C4-2B (cell line): Measurements from ENCODE around the gene SNPH.

Experiments used
- ZFX ChIP-seq: fragments of 450-650 bp; IDR thresholded peaks from 2 replicates; pipeline ENCODE4 v1.6.1; 2017
- TF ChIP-seq, protein P1 (sequence below): fragments of 450-650 bp; conservative IDR thresholded peaks from 2 replicates; pipeline ENCODE4 v1.5.1; 2017; ENCODE audit warnings: mild to moderate bottlenecking

GRCh38 chr20:1324598-1325172, 58.6 kb downstream of the SNPH start:
- TF ChIP-seq, protein P1, sequence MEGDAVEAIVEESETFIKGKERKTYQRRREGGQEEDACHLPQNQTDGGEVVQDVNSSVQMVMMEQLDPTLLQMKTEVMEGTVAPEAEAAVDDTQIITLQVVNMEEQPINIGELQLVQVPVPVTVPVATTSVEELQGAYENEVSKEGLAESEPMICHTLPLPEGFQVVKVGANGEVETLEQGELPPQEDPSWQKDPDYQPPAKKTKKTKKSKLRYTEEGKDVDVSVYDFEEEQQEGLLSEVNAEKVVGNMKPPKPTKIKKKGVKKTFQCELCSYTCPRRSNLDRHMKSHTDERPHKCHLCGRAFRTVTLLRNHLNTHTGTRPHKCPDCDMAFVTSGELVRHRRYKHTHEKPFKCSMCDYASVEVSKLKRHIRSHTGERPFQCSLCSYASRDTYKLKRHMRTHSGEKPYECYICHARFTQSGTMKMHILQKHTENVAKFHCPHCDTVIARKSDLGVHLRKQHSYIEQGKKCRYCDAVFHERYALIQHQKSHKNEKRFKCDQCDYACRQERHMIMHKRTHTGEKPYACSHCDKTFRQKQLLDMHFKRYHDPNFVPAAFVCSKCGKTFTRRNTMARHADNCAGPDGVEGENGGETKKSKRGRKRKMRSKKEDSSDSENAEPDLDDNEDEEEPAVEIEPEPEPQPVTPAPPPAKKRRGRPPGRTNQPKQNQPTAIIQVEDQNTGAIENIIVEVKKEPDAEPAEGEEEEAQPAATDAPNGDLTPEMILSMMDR, result no peak
- TF ChIP-seq ZFX, result no peak
